ENCODE measurements around the gene MB21D2. TPM values are rescaled to one million over a fixed set of nuclear protein-coding genes. Genes with fewer than 3 reads are reported as not detected.

Gene MB21D2
- total and polyA plus RNA-seq, 2 donors (not counting 1 experiment from before 2014, with no cell fraction given): 0.03 to 0.20 TPM

DNA sequence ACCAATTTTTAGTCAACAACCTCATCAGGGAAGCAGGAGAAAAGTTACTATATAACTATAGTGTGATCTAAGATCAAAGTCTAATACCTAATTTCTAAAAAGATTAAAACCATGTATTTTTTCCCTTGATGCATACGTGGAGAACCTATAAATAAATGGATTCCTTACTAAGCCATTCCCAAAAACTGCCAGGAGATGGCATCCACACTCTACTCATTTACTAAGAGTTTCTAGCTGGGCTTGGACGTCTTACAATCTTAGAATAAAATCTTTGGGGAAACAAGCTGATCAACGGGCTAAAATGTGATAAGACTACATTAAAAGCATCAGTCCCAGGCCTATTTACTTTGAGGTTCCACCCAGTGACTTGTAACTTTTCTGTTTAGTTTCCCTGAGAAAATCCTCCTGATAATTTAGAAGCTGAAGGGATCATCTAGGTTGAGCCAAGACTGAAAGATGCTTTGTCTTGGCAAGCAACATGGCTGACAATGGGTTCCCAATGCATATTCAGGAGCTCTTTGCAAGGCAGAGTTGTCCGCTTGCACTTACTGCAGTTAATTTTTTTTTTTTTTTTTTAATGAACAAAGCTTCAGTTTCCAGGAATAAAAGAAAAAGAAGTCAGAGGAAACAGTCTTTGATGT, 104.8 kb downstream of the MB21D2 start:
- Histone ChIP-seq H3K9ac (ENCODE audit: low read length) (no peak overlapping the region), H3K27ac (ENCODE audit: low read length in 2 of 2) (no peak overlapping the region), H3K9me3 (ENCODE audit: control extremely low read depth in 1 of 3, control insufficient read depth in 2 of 3, insufficient read depth in 1 of 3, low read length in 2 of 3) (no peaks in the 10 kb centered on the region), H4K20me1 (ENCODE audit: control insufficient read depth, insufficient read depth, low read length, poor library complexity, severe bottlenecking) (no peaks in the 10 kb centered on the region), H3K4me2 (replicated peaks; ENCODE audit: low read depth, low read length, poor library complexity, severe bottlenecking) (no peak overlapping the region), H3K79me2 (ENCODE audit: control insufficient read depth, insufficient read depth, low read length) (no peaks in the 10 kb centered on the region), H3K4me1 (ENCODE audit: control insufficient read depth in 2 of 2, insufficient read depth in 2 of 2, low read length in 2 of 2) (no peaks in the 10 kb centered on the region), H2AFZ (ENCODE audit: insufficient read depth, low read depth, low read length, poor library complexity, severe bottlenecking) (no peak overlapping the region), H3K36me3 (replicated peaks in 1 of 2; ENCODE audit: control extremely low read depth in 1 of 2, control insufficient read depth in 1 of 2, extremely low read depth in 1 of 2, insufficient read depth in 2 of 2, low read length in 1 of 2) (no peaks in the 10 kb centered on the region), H3K27me3 (replicated peaks in 1 of 4; ENCODE audit: control extremely low read depth in 1 of 4, control insufficient read depth in 3 of 4, insufficient read depth in 4 of 4, low read length in 3 of 4) (no peaks in the 10 kb centered on the region), H3K4me3 (ENCODE audit: control extremely low read depth in 1 of 5, extremely low read depth in 1 of 5, insufficient read depth in 1 of 5, low read depth in 2 of 5, low read length in 4 of 5) (no peak overlapping the region)
- Mint-ChIP-seq H3K27ac (no peak overlapping the region), H3K4me3 (no peak overlapping the region), H3K9me3 (ENCODE audit: insufficient read depth) (no peaks in the 10 kb centered on the region), H3K4me1 (no peaks in the 10 kb centered on the region), H3K27me3 (peaks cover 21% of the 10 kb centered on the region)
- TF ChIP-seq, protein P1, sequence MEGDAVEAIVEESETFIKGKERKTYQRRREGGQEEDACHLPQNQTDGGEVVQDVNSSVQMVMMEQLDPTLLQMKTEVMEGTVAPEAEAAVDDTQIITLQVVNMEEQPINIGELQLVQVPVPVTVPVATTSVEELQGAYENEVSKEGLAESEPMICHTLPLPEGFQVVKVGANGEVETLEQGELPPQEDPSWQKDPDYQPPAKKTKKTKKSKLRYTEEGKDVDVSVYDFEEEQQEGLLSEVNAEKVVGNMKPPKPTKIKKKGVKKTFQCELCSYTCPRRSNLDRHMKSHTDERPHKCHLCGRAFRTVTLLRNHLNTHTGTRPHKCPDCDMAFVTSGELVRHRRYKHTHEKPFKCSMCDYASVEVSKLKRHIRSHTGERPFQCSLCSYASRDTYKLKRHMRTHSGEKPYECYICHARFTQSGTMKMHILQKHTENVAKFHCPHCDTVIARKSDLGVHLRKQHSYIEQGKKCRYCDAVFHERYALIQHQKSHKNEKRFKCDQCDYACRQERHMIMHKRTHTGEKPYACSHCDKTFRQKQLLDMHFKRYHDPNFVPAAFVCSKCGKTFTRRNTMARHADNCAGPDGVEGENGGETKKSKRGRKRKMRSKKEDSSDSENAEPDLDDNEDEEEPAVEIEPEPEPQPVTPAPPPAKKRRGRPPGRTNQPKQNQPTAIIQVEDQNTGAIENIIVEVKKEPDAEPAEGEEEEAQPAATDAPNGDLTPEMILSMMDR (IDR thresholded peaks at IDR 0.05): no peak
- no peak for TF ChIP-seq EZH2 (IDR thresholded peaks at IDR 0.05; ENCODE audit: borderline replicate concordance, insufficient read depth, low read depth, low read length, poor library complexity, severe bottlenecking)
- POLR2A ChIA-PET: no interaction called here
- ATAC-seq (ENCODE audit: low read depth): no peak
- intact Hi-C loops (cut with micrococcal nuclease): loop anchor here (1.0 to 10.0 kb wide), 2 partner anchors 228 to 1592 kb away; no protein-coding TSS in a partner anchor
- no CpG with 5 or more reads among the region's 4 CpGs for WGBS (ENCODE audit: insufficient coverage)
- CTCF ChIA-PET: interaction anchor here (0.6 to 3.8 kb wide), 6 partner anchors 9 to 760 kb away, joined by 3 to 12 read pairs (median 6); no protein-coding TSS in a partner anchor
- DNase-seq: peak; percentile 10

DNA sequence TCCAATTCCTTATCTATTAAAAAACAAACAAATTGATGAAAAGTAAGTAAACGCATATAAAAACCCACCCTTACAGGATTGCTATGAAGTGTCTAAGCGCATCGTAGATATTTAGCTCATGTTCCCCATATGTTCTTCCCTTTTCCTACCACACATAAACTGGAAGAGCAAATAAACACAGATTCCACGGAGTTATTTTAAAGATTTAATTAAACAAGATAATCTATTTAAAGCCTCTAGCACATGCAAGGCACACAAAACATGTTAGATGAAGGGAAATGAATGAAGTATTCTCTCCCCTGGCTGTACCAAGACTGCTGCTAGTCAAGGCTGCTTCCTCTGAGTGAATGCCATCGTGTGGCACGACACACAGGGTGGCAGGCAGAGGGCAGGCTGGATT, 111.9 kb downstream of the MB21D2 start:
- Histone ChIP-seq H3K9me3 (ENCODE audit: control extremely low read depth in 1 of 3, control insufficient read depth in 2 of 3, insufficient read depth in 1 of 3, low read length in 2 of 3) (no peaks in the 10 kb centered on the region), H4K20me1 (ENCODE audit: control insufficient read depth, insufficient read depth, low read length, poor library complexity, severe bottlenecking) (no peaks in the 10 kb centered on the region), H3K79me2 (ENCODE audit: control insufficient read depth, insufficient read depth, low read length) (no peaks in the 10 kb centered on the region), H3K27me3 (replicated peaks in 1 of 4; ENCODE audit: control extremely low read depth in 1 of 4, control insufficient read depth in 3 of 4, insufficient read depth in 4 of 4, low read length in 3 of 4) (no peaks in the 10 kb centered on the region), H3K27ac (ENCODE audit: low read length in 2 of 2) (no peak overlapping the region), H3K4me2 (replicated peaks; ENCODE audit: low read depth, low read length, poor library complexity, severe bottlenecking) (no peak overlapping the region), H3K9ac (ENCODE audit: low read length) (no peak overlapping the region), H3K4me1 (ENCODE audit: control insufficient read depth in 2 of 2, insufficient read depth in 2 of 2, low read length in 2 of 2) (no peaks in the 10 kb centered on the region), H2AFZ (ENCODE audit: insufficient read depth, low read depth, low read length, poor library complexity, severe bottlenecking) (no peak overlapping the region), H3K4me3 (ENCODE audit: control extremely low read depth in 1 of 5, extremely low read depth in 1 of 5, insufficient read depth in 1 of 5, low read depth in 2 of 5, low read length in 4 of 5) (no peak overlapping the region), H3K36me3 (replicated peaks in 1 of 2; ENCODE audit: control extremely low read depth in 1 of 2, control insufficient read depth in 1 of 2, extremely low read depth in 1 of 2, insufficient read depth in 2 of 2, low read length in 1 of 2) (no peaks in the 10 kb centered on the region)
- ATAC-seq (ENCODE audit: low read depth) (no peak), DNase-seq (no peak)
- TF ChIP-seq EZH2 (IDR thresholded peaks at IDR 0.05; ENCODE audit: borderline replicate concordance, insufficient read depth, low read depth, low read length, poor library complexity, severe bottlenecking): no peak
- TF ChIP-seq, protein P1 (IDR thresholded peaks at IDR 0.05): no peak
- Mint-ChIP-seq H3K9me3 (ENCODE audit: insufficient read depth) (no peaks in the 10 kb centered on the region), H3K27me3 (peaks cover 20% of the 10 kb centered on the region), H3K4me1 (no peaks in the 10 kb centered on the region), H3K4me3 (no peak overlapping the region), H3K27ac (no peak overlapping the region)
- POLR2A ChIA-PET: no interaction called here
- 80% methylated on average over 1 of the region's 6 CpGs for WGBS (ENCODE audit: insufficient coverage)
- intact Hi-C loops (cut with micrococcal nuclease): no loop called here
- CTCF ChIA-PET: interaction anchor here (0.5 to 1.7 kb wide), 2 partner anchors 766 to 1789 kb away, joined by 3 to 4 read pairs; no protein-coding TSS in a partner anchor

Measured in B cell (primary cell).